Esophagus muscularis mucosa (tissue), 4 donors: ENCODE data around the gene LCOR. TPM values are rescaled to one million over a fixed set of nuclear protein-coding genes. Genes with fewer than 3 reads are reported as not detected.

Experiments
- DNase-seq: peaks from one replicate; pipeline ENCODE4 v3.0.0-alpha.2; 2017; ENCODE audit errors: extremely low spot score
- H3K27ac ChIP-seq, 4 donors: fragments of 200-600 bp; sonication (generic); replicated peaks in 1 of 4; 1 replicate in 3 of 4; 2 replicates in 1 of 4; pipeline ENCODE4 v1.5.1; 2016 to 2019; ENCODE audit warnings: mild to moderate bottlenecking in 1 of 4
- H3K27me3 ChIP-seq, 4 donors: fragments of 200-600 bp; sonication (generic); one replicate each; pipeline versions ENCODE4 v1.5.1 to v1.6.0; 2016 to 2019
- H3K36me3 ChIP-seq, 4 donors: fragments of 200-600 bp; sonication (generic); one replicate each; pipeline ENCODE4 v1.5.1; 2016 to 2019
- H3K4me1 ChIP-seq, 4 donors: fragments of 200-600 bp; sonication (generic); one replicate each; pipeline ENCODE4 v1.5.1; 2016 to 2019
- H3K4me3 ChIP-seq, 4 donors: fragments of 200-600 bp; sonication (generic); 1 replicate in 2 of 4; 2 replicates in 2 of 4; pipeline ENCODE4 v1.5.1; 2016 to 2019; ENCODE audit warnings: mild to moderate bottlenecking in 4 of 4, moderate library complexity in 1 of 4
- H3K9me3 ChIP-seq, 4 donors: fragments of 200-600 bp; sonication (generic); 1 replicate in 3 of 4; 2 replicates in 1 of 4; pipeline ENCODE4 v1.5.1; 2016 to 2019
- EP300 ChIP-seq: sonication (generic); formaldehyde crosslinking; IDR thresholded peaks from one replicate; pipeline ENCODE4 v1.6.1; 2017; ENCODE audit warnings: antibody characterized with exemption
- POLR2AphosphoS5 ChIP-seq, 2 donors: sonication (generic); formaldehyde crosslinking; IDR thresholded peaks; one replicate each; pipeline ENCODE4 v1.6.1; 2017; ENCODE audit warnings: antibody characterized with exemption in 2 of 2
- WGBS: methylation state at CpG from one replicate; pipeline ENCODE4 v1.1.5; 2018; 5-methylcytosine and 5-hydroxymethylcytosine counted together
- intact Hi-C: fragments of 100-400 bp; cut with DNase I; formaldehyde crosslinking; loops from one replicate; pipeline ENCODE4 v1.15.1; 2023
- small RNA-seq, 3 donors: library from RNA; depleted of rRNA; stranded (forward); fragments of <200 nt; gene quantifications; one replicate each; pipeline ENCODE3, GENCODE V24; 2016
- total RNA-seq, 4 donors: library from RNA; depleted of rRNA; stranded (reverse); fragments of >200 nt; gene quantifications; one replicate each; pipeline versions ENCODE4 v1.1.0 to v1.2.1, GENCODE V29; 2016

The LCOR gene
- total RNA-seq, 4 donors from 2014 or later, result 23.1 to 43.2 (median 29.4) TPM

- no peak for TF ChIP-seq EP300
- no peak for TF ChIP-seq POLR2AphosphoS5 (IDR thresholded peaks at IDR 0.05)
- WGBS, result 94% methylated on average over 6 of the region's 14 CpGs
- H3K27ac ChIP-seq, result no peak overlapping the region
- no peak overlapping the region for H3K4me3 ChIP-seq
- peaks cover 0 to 3% (median 0%) of the 10 kb centered on the region in 4 donors for H3K9me3 ChIP-seq
- intact Hi-C loops, result no loop called here
- H3K36me3 ChIP-seq, result no peaks in the 10 kb centered on the region
- H3K4me1 ChIP-seq, result no peaks in the 10 kb centered on the region
- no peaks in the 10 kb centered on the region for H3K27me3 ChIP-seq
- DNase-seq, result no peak
These were observed 211.4 kb downstream of the LCOR start for GRCh38 chr10:97043563-97043855.

Small RNA genes lying within 50 kb of the gene (small RNA-seq; reads per million reads assigned to genes)
- 0 reads per million in 3 donors for gene HMGN2P35
- 0 to 0.58 (median 0.34) reads per million in 3 donors for gene MIR607

Other genes starting within 250 kb of the LCOR start
- 100 to 1,000 TPM in 1 of 4 donors, 10 to 100 TPM in 3; 72.0 to 110 (median 90.5) TPM for gene TM9SF3, start 245.3 kb upstream of the LCOR start, total RNA-seq
- gene PIK3AP1, start 111.8 kb upstream of the LCOR start, total RNA-seq, result 10 to 100 TPM in 2 of 4 donors, 1 to 10 TPM in 2; 4.7 to 16.6 (median 8.8) TPM